ENCODE results near the gene NFKBIZ.

NFKBIZ gene

GRCh38 chr3:101849714-101850245, 466 bp downstream of the NFKBIZ start:
- DNase-seq (ENCODE audit: low read depth in 2 of 2), result peak in 1 of 2 donors; percentile 22
- TF ChIP-seq CTCF (IDR thresholded peaks at IDR 0.05; ENCODE audit: low read depth, low read length), result no peak
- peak overlapping the region; percentile 66 to 82 for H3K4me3 ChIP-seq (replicated peaks in 1 of 2; ENCODE audit: low read depth in 2 of 2, low read length in 2 of 2)

- TF ChIP-seq CTCF (IDR thresholded peaks at IDR 0.05; ENCODE audit: low read depth, low read length), result no peak
- peak overlapping the region; percentile 66 to 82 for H3K4me3 ChIP-seq (replicated peaks in 1 of 2; ENCODE audit: low read depth in 2 of 2, low read length in 2 of 2)
- DNase-seq (ENCODE audit: low read depth in 2 of 2), result peak; percentile 74 to 86
Observed at GRCh38 chr3:101850246-101851051, 1.1 kb downstream of the NFKBIZ start.

GRCh38 chr3:101851072-101851770, 1.9 kb downstream of the NFKBIZ start:
- peak overlapping the region; percentile 66 to 82 for H3K4me3 ChIP-seq (replicated peaks in 1 of 2; ENCODE audit: low read depth in 2 of 2, low read length in 2 of 2)
- TF ChIP-seq CTCF (IDR thresholded peaks at IDR 0.05; ENCODE audit: low read depth, low read length), result no peak
- DNase-seq (ENCODE audit: low read depth in 2 of 2), result no peak

- DNase-seq (ENCODE audit: low read depth in 2 of 2), result peak in 1 of 2 donors; percentile 33
- peak overlapping the region; percentile 66 to 82 for H3K4me3 ChIP-seq (replicated peaks in 1 of 2; ENCODE audit: low read depth in 2 of 2, low read length in 2 of 2)
Observed at GRCh38 chr3:101851850-101852714, 2.8 kb downstream of the NFKBIZ start.

GRCh38 chr3:101852983-101853840, 3.9 kb downstream of the NFKBIZ start:
- TF ChIP-seq CTCF (IDR thresholded peaks at IDR 0.05; ENCODE audit: low read depth, low read length), result no peak
- no peak for DNase-seq (ENCODE audit: low read depth in 2 of 2)
- H3K4me3 ChIP-seq (replicated peaks in 1 of 2; ENCODE audit: low read depth in 2 of 2, low read length in 2 of 2), result no peak overlapping the region

More at GRCh38 chr3:101851850-101852714, 2.8 kb downstream of the NFKBIZ start:
- TF ChIP-seq CTCF (IDR thresholded peaks at IDR 0.05; ENCODE audit: low read depth, low read length), result no peak

Measured in cardiac fibroblast (primary cell).